Ovary (tissue), 9 donors: Measurements from ENCODE around the gene ANO2. TPM values are rescaled to one million over a fixed set of nuclear protein-coding genes. Genes with fewer than 3 reads are reported as not detected.

Experiments used
- DNase-seq, 5 donors: peaks; one replicate each; pipeline ENCODE4 v3.0.0-alpha.2; 2019 to 2020
- H3K27ac ChIP-seq, 2 donors: fragments of 200-600 bp; one replicate each; pipeline versions ENCODE4 v1.5.1 to v1.8.0; 2019 to 2022
- H3K27me3 ChIP-seq: fragments of 200-600 bp; one replicate; pipeline ENCODE4 v1.8.0; 2022
- H3K36me3 ChIP-seq: fragments of 200-600 bp; sonication (generic); one replicate; pipeline ENCODE4 v1.5.1; 2019
- H3K4me1 ChIP-seq: one replicate; pipeline ENCODE4 v1.8.1; 2013; ENCODE audit warnings: mild to moderate bottlenecking, moderate library complexity; ENCODE audit not compliant: insufficient read depth
- H3K4me3 ChIP-seq: fragments of 200-600 bp; sonication (generic); one replicate; pipeline ENCODE4 v1.5.1; 2017
- H3K9me3 ChIP-seq, 2 donors: fragments of 200-600 bp in 1 of 2; sonication (generic) in 1 of 2; one replicate each; pipeline versions ENCODE4 v1.5.1 to v1.8.1; 2013 to 2019; ENCODE audit warnings: mild to moderate bottlenecking in 1 of 2, moderate library complexity in 1 of 2
- CTCF ChIP-seq, 3 donors: fragments of 450-650 bp in 2 of 3; fragments of 200-600 bp in 1 of 3; IDR thresholded peaks; one replicate each; pipeline versions ENCODE4 v1.5.1 to v1.8.0; 2016 to 2022; ENCODE audit warnings: antibody characterized with exemption in 3 of 3, mild to moderate bottlenecking in 1 of 3
- EP300 ChIP-seq: sonication (generic); formaldehyde crosslinking; IDR thresholded peaks from one replicate; pipeline ENCODE4 v1.6.1; 2017; ENCODE audit warnings: antibody characterized with exemption
- POLR2A ChIP-seq: fragments of 450-650 bp; IDR thresholded peaks from one replicate; pipeline ENCODE4 v1.6.1; 2017; ENCODE audit warnings: antibody characterized with exemption, mild to moderate bottlenecking, moderate library complexity
- WGBS, 3 donors: extraction: QIAGEN DNeasy Blood & Tissue Kit in 1 of 3; methylation state at CpG; one replicate each; pipeline versions ENCODE4 v1.1.5 to v1.1.7; 2013 to 2017; 5-methylcytosine and 5-hydroxymethylcytosine counted together
- intact Hi-C, 4 donors: fragments of 100-400 bp; cut with DNase I; formaldehyde crosslinking; loops; one replicate each; pipeline versions ENCODE4 v1.11.0 to v1.15.1; 2022 to 2023
- polyA plus RNA-seq, 2 donors: library from polyadenylated mRNA; stranded (reverse); fragments of 200-250 nt in 1 of 2; fragments of 350-450 nt in 1 of 2; fragmentation: Illumina TruSeq in 1 of 2; extraction: RNeasy Lipid Tissue Mini Kit (QIAGEN cat#74804) in 1 of 2; gene quantifications; one replicate each; pipeline ENCODE4 v1.2.3, GENCODE V29; 2013 to 2014
- total RNA-seq, 7 donors: library from RNA; depleted of rRNA in 2 of 7; stranded (reverse); fragments of >200 nt in 2 of 7; fragmentation: NEBNext Ultra II Directional in 3 of 7; extraction: Animal tissue kit (Norgen Biotek cat#: 25700) in 3 of 7; gene quantifications; one replicate each; pipeline versions ENCODE4 v1.1.0 to v1.2.4, GENCODE V29; 2016 to 2023
- donor health status: DM: no; HTN: no; CAD: no; lungs with moderate emphysema.
- donor health status: DM: no; HTN: no; CAD: no.
- donor health status: Bipolar disorder and iron deficiency.
- donor health status: DM: yes; HTN: yes; CAD: no.
- donor health status: DM: no; HTN: no; CAD: no.
- donor health status: DM: yes; HTN: yes; CAD: no.

ANO2 gene
- total and polyA plus RNA-seq, 9 donors: 3.0 to 6.7 (median 3.3) TPM

DNA sequence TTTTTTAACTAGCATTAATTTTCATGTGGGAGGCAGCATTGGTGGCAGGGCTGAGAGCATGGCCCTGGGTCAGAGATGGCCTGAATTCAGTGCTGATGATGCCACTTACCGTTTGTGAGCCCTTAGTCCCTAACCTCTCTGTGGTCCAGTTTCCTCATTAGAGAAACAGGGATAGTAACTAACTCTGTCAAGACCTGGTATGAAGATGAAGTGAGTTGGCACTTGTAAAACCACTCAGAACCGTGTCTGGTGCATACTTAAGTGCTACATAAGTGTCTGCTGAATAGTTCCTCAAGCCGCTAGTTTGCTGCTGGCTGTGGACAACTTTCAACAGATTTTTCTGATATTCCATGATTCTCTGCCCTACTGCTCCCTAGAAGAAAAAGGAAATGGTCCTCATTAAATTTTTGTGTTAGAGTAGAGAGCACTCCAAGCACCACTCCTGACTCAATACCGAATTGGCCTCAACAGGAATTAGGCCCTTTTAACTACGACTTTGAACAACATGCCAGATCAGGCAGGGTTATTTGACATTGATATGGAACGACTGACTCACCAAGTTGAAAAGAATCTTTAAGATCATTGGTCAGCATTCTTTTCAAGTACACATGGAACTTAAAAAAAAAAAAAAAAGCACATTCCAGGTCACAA is 250.2 kb downstream of the ANO2 start:
- Histone ChIP-seq H3K36me3 (no peaks in the 10 kb centered on the region), H3K27ac (no peak overlapping the region), H3K4me1 (no peaks in the 10 kb centered on the region), H3K27me3 (no peaks in the 10 kb centered on the region), H3K4me3 (no peak overlapping the region), H3K9me3 (no peaks in the 10 kb centered on the region)
- 58 to 60% (median 59%) methylated on average over 6 of the region's 6 CpGs for WGBS, 3 donors
- intact Hi-C loops: no loop called here
- no peak for DNase-seq
- TF ChIP-seq CTCF (IDR thresholded peaks at IDR 0.05) (no peak), EP300 (no peak), POLR2A (no peak)

- no peak for DNase-seq
- WGBS, 3 donors: 78 to 91% (median 82%) methylated on average over 7 of the region's 7 CpGs
Measured at GRCh38 chr12:5692850-5693249, 252.2 kb downstream of the ANO2 start.

DNA sequence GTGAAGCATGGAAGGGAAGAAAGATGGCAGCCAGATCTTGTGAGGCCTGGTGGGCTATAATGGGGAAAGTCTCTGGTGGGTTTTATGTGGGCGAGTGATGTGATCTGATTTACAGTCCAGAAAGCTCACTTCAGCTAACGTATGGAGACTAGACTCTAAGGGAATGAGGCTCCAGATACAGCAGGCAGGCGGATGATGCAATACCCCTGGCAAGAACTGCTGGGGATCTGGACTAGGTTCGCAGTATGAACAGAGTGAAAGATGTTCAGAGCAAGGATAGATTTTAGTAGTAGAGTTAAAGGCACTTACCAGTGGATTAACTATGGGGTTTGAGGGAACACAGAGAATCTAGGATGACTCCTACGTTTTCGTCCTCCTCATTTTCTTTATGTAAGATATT is 253.1 kb downstream of the ANO2 start:
- H3K9me3 ChIP-seq: no peaks in the 10 kb centered on the region
- no peak for DNase-seq
- H3K27ac ChIP-seq: no peak overlapping the region
- no peaks in the 10 kb centered on the region for H3K36me3 ChIP-seq
- intact Hi-C loops: no loop called here
- H3K4me3 ChIP-seq: no peak overlapping the region
- WGBS, 3 donors: 62 to 78% (median 67%) methylated on average over 6 of the region's 6 CpGs
- H3K27me3 ChIP-seq: no peaks in the 10 kb centered on the region
- H3K4me1 ChIP-seq: no peaks in the 10 kb centered on the region
- TF ChIP-seq CTCF (IDR thresholded peaks at IDR 0.05): no peak
- TF ChIP-seq POLR2A: no peak
- TF ChIP-seq EP300: no peak

More at GRCh38 chr12:5692850-5693249, 252.2 kb downstream of the ANO2 start:
- Histone ChIP-seq H3K36me3 (no peaks in the 10 kb centered on the region), H3K9me3 (no peaks in the 10 kb centered on the region), H3K27me3 (no peaks in the 10 kb centered on the region), H3K4me3 (no peak overlapping the region), H3K27ac (no peak overlapping the region), H3K4me1 (no peaks in the 10 kb centered on the region)
- intact Hi-C loops: no loop called here
- no peak for TF ChIP-seq POLR2A
- no peak for TF ChIP-seq CTCF (IDR thresholded peaks at IDR 0.05)

DNA sequence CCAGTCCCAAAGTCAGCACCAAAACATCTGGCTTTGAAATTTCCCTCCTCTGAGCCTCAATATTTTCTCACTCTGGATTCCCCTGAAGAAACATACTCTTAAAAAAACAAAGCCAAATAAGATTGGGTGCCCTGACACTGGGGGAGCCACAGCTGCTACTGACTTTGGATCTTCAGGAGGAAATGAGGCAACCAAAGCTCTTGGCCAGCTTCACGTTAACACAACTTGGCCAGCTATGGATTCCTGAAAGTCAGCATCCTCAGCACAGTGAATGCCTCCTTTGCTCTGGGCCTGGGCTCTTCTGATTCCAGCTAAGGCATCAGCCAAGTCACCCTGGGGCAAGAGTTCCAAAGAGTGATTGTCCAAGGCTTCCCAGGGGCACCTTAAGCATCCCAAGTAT is 254.8 kb downstream of the ANO2 start:
- no peak overlapping the region for H3K4me3 ChIP-seq
- WGBS, 3 donors: 59 to 76% (median 66%) methylated on average over 1 of the region's 1 CpG
- DNase-seq: no peak
- no peak overlapping the region for H3K27ac ChIP-seq
- H3K4me1 ChIP-seq: no peaks in the 10 kb centered on the region
- no peaks in the 10 kb centered on the region for H3K36me3 ChIP-seq
- no peak for TF ChIP-seq EP300
- no peak for TF ChIP-seq CTCF (IDR thresholded peaks at IDR 0.05)
- no peak for TF ChIP-seq POLR2A
- intact Hi-C loops: no loop called here
- H3K9me3 ChIP-seq: no peaks in the 10 kb centered on the region
- no peaks in the 10 kb centered on the region for H3K27me3 ChIP-seq
